Muscle layer of duodenum (tissue), 2 donors: ENCODE data around the gene DENND4A.

ENCODE experiments used
- H3K27ac ChIP-seq: one replicate; pipeline ENCODE4 v1.7.0; 2013; ENCODE audit warnings: mild to moderate bottlenecking, low read length
- H3K27me3 ChIP-seq: one replicate; pipeline ENCODE4 v1.7.0; 2013; ENCODE audit warnings: low read depth, mild to moderate bottlenecking, control low read depth, low read length
- H3K36me3 ChIP-seq, 2 donors: one replicate each; pipeline ENCODE4 v1.7.0; 2013; ENCODE audit warnings: low read length in 2 of 2, control low read depth in 1 of 2, mild to moderate bottlenecking in 1 of 2; ENCODE audit not compliant: insufficient read depth in 2 of 2, control insufficient read depth in 1 of 2
- H3K4me1 ChIP-seq, 2 donors: one replicate each; pipeline ENCODE4 v1.7.0; 2013; ENCODE audit warnings: low read length in 2 of 2, mild to moderate bottlenecking in 2 of 2, control low read depth in 1 of 2, moderate library complexity in 1 of 2; ENCODE audit not compliant: insufficient read depth in 2 of 2, control insufficient read depth in 1 of 2
- H3K4me3 ChIP-seq, 2 donors: one replicate each; pipeline ENCODE4 v1.7.0; 2013; ENCODE audit warnings: low read length in 2 of 2, low read depth in 1 of 2, mild to moderate bottlenecking in 1 of 2
- H3K9me3 ChIP-seq, 2 donors: one replicate each; pipeline ENCODE4 v1.7.0; 2013; ENCODE audit warnings: low read length in 2 of 2, control low read depth in 1 of 2, mild to moderate bottlenecking in 1 of 2; ENCODE audit not compliant: control insufficient read depth in 1 of 2
- donor health status: healthy.

DENND4A gene

GRCh38 chr15:65642594-65642993, 149.5 kb downstream of the DENND4A start:
- Histone ChIP-seq H3K9me3 (no peaks in the 10 kb centered on the region), H3K4me3 (no peak overlapping the region), H3K4me1 (peaks cover 0 to 7% of the 10 kb centered on the region in 2 donors), H3K36me3 (no peaks in the 10 kb centered on the region), H3K27ac (no peak overlapping the region), H3K27me3 (no peaks in the 10 kb centered on the region)

GRCh38 chr15:65641768-65642475, 150.2 kb downstream of the DENND4A start:
- Histone ChIP-seq H3K9me3 (no peaks in the 10 kb centered on the region), H3K4me1 (peaks cover 0 to 7% of the 10 kb centered on the region in 2 donors), H3K36me3 (no peaks in the 10 kb centered on the region), H3K4me3 (no peak overlapping the region), H3K27me3 (no peaks in the 10 kb centered on the region), H3K27ac (no peak overlapping the region)

GRCh38 chr15:65639509-65639908, 152.6 kb downstream of the DENND4A start:
- H3K4me1 ChIP-seq = peaks cover 0 to 7% of the 10 kb centered on the region in 2 donors
- no peak overlapping the region for H3K4me3 ChIP-seq
- no peaks in the 10 kb centered on the region for H3K9me3 ChIP-seq
- no peaks in the 10 kb centered on the region for H3K27me3 ChIP-seq
- no peak overlapping the region for H3K27ac ChIP-seq
- no peaks in the 10 kb centered on the region for H3K36me3 ChIP-seq

GRCh38 chr15:65638681-65639089, 153.4 kb downstream of the DENND4A start:
- Histone ChIP-seq H3K27ac (no peak overlapping the region), H3K4me1 (peaks cover 0 to 7% of the 10 kb centered on the region in 2 donors), H3K36me3 (no peaks in the 10 kb centered on the region), H3K4me3 (peak overlapping the region in 1 of 2 donors; percentile 39), H3K9me3 (no peaks in the 10 kb centered on the region), H3K27me3 (no peaks in the 10 kb centered on the region)

- Histone ChIP-seq H3K27me3 (no peaks in the 10 kb centered on the region), H3K36me3 (no peaks in the 10 kb centered on the region), H3K27ac (no peak overlapping the region), H3K4me3 (no peak overlapping the region), H3K9me3 (no peaks in the 10 kb centered on the region), H3K4me1 (peaks cover 0 to 7% of the 10 kb centered on the region in 2 donors)
Measured at GRCh38 chr15:65638109-65638508, 154.0 kb downstream of the DENND4A start.

- Histone ChIP-seq H3K4me1 (peaks cover 5 to 7% of the 10 kb centered on the region in 2 donors), H3K36me3 (no peaks in the 10 kb centered on the region), H3K27ac (no peak overlapping the region), H3K9me3 (no peaks in the 10 kb centered on the region), H3K4me3 (no peak overlapping the region), H3K27me3 (no peaks in the 10 kb centered on the region)
Measured at GRCh38 chr15:65634356-65634755, 157.7 kb downstream of the DENND4A start.

GRCh38 chr15:65633752-65634151, 158.3 kb downstream of the DENND4A start:
- H3K27me3 ChIP-seq = no peaks in the 10 kb centered on the region
- H3K4me1 ChIP-seq = peaks cover 5% of the 10 kb centered on the region in 2 donors
- H3K9me3 ChIP-seq = no peaks in the 10 kb centered on the region
- no peak overlapping the region for H3K27ac ChIP-seq
- no peaks in the 10 kb centered on the region for H3K36me3 ChIP-seq
- no peak overlapping the region for H3K4me3 ChIP-seq

GRCh38 chr15:65632780-65633375, 159.2 kb downstream of the DENND4A start:
- no peak overlapping the region for H3K4me3 ChIP-seq
- no peaks in the 10 kb centered on the region for H3K9me3 ChIP-seq
- H3K27ac ChIP-seq = no peak overlapping the region
- H3K4me1 ChIP-seq = peaks cover 0 to 5% of the 10 kb centered on the region in 2 donors
- H3K27me3 ChIP-seq = no peaks in the 10 kb centered on the region
- no peaks in the 10 kb centered on the region for H3K36me3 ChIP-seq

- H3K36me3 ChIP-seq = no peaks in the 10 kb centered on the region
- H3K9me3 ChIP-seq = no peaks in the 10 kb centered on the region
- no peak overlapping the region for H3K27ac ChIP-seq
- peaks cover 0 to 5% of the 10 kb centered on the region in 2 donors for H3K4me1 ChIP-seq
- no peak overlapping the region for H3K4me3 ChIP-seq
- no peaks in the 10 kb centered on the region for H3K27me3 ChIP-seq
Measured at GRCh38 chr15:65631503-65631902, 160.6 kb downstream of the DENND4A start.

- H3K4me3 ChIP-seq = no peak overlapping the region
Measured at GRCh38 chr15:65630760-65631159, 161.3 kb downstream of the DENND4A start.

GRCh38 chr15:65629548-65629947, 162.5 kb downstream of the DENND4A start:
- H3K4me1 ChIP-seq = peaks cover 0 to 5% of the 10 kb centered on the region in 2 donors
- H3K27ac ChIP-seq = no peak overlapping the region
- peaks cover 0 to 3% of the 10 kb centered on the region in 2 donors for H3K36me3 ChIP-seq
- H3K27me3 ChIP-seq = no peaks in the 10 kb centered on the region
- H3K4me3 ChIP-seq = no peak overlapping the region
- no peaks in the 10 kb centered on the region for H3K9me3 ChIP-seq

More at GRCh38 chr15:65630760-65631159, 161.3 kb downstream of the DENND4A start:
- H3K9me3 ChIP-seq = no peaks in the 10 kb centered on the region
- H3K4me1 ChIP-seq = peaks cover 0 to 5% of the 10 kb centered on the region in 2 donors
- H3K36me3 ChIP-seq = no peaks in the 10 kb centered on the region
- H3K27ac ChIP-seq = no peak overlapping the region
- no peaks in the 10 kb centered on the region for H3K27me3 ChIP-seq
